D341Med (cell line): ENCODE data around the gene MAST4.
"Not testable (repeated sequence)": the region's sequence is repeated elsewhere in the genome, so short reads cannot be mapped to it uniquely, and the experiment has no call there.

Experiments
- DNase-seq: peaks from one replicate; pipeline ENCODE4 v3.0.0; 2012; ENCODE audit warnings: low spot score

The MAST4 gene

GRCh38 chr5:67089200-67089725, 493.1 kb downstream of the MAST4 start:
- DNase-seq: no peak

DNA sequence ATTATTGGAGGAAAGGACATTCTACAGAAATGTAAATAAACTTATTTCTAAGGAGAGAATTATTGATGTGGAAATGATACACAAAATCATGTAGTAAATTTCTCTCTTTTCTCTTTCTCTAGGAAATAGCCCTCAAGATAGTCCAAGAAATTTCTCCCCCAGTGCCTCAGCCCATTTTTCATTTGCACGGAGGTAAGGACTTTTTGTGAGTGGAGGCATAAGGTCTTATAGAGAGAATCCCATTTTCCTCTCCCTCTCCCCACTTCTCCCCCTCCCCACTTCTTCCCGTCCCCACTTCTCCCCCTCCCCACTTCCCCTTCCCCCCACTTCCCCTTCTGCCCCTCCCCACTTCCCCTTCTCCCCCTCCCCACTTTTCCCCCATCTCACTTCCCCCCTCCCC, 493.8 kb downstream of the MAST4 start:
- DNase-seq: no peak

GRCh38 chr5:67090593-67090992, 494.4 kb downstream of the MAST4 start:
- DNase-seq: no peak

GRCh38 chr5:67092535-67092934, 496.3 kb downstream of the MAST4 start:
- DNase-seq: no peak

GRCh38 chr5:67093279-67093678, 497.1 kb downstream of the MAST4 start:
- DNase-seq: no peak

DNA sequence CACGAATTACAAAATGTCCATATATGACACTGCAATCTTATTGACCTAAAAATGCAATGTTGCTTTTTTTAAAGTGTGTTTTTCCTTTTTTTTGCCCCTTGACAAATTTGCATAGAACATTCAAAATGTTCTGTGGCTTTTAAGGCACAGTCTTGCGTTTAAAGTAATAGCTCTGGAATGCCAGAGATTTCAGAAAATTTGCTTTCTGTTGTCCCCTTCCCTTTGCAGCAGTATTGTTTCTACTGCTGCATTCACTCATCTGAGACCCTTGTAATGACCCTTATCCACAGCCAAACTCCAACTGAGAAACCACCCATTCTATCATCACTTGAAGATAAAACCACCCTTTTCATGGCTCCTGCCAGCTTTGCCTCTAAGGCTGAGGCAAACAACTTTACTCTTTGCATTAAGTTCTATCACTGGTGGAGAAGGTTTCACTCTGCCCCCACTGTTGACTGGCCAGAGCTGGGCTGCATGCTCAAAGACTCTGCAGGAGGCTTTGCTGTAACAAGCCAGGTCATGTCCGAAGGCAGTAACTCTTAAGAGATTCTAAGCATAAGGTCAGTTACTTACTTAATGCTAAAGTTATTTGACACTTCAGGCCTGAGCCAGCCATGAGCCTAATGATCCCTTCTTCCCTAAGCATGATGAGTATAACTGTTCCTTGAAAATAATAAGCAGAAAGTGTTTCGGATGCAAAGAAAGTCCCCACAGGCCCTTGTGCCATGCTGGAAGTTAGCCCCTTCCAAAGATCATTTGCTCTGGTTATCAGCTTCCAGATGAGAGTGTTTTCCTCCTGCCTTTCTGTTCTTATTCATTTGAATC, 498.5 kb downstream of the MAST4 start:
- DNase-seq: no peak

DNA sequence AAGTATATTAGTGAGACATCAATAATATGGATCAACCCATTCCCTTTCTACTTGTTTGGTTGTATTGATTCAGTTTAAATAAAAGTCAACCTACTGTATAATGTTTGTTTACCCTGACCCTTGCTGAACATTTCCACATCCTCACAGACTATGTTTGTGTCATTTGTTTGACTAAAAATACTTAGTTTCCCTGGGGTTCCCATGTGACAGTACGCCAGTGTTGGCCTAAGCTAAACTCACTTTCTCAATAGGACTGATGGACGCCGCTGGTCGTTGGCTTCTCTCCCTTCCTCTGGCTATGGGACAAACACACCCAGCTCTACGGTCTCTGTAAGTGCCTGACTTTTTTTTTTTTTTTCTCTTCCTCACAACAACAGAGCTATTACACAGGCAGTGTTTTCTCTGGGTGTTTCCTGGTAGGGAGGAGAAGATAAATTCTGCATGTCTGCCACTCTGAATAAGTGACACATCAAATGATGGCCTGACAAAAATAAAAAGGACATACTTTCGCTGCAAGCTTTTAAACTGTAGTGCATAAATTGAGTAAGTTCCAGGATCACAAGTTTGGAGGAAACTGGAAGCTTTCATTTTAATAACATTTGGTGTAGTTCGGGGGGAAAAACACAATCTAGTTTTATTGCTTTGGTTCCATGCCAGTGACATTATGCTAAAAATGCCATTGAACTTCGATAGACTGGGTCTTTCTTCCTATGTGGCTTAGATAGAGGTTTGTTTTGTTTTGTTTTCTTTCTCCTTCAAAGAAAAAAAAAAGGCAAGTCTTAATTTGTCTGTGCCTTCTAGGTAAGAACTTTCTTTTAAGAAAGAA, 499.4 kb downstream of the MAST4 start:
- no peak for DNase-seq

DNA sequence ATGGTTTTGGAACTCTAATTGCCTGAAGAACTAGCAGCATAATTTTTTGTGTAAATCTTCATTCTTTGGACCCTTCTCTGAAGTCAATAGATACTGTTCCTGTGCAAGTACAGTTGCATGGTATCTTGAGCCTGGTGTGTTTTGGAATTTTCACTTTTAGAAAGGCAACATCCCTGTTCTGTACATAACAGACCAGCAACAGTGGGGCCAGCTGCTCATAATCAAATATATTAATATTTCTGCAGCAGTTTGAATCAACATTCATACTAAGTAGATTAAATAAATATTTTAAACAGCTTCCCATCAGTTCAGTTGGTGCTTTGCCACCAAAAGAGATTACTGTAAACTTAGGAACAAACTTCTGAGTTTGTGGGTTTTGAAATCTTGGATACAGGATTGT, 502.5 kb downstream of the MAST4 start:
- DNase-seq: no peak

DNA sequence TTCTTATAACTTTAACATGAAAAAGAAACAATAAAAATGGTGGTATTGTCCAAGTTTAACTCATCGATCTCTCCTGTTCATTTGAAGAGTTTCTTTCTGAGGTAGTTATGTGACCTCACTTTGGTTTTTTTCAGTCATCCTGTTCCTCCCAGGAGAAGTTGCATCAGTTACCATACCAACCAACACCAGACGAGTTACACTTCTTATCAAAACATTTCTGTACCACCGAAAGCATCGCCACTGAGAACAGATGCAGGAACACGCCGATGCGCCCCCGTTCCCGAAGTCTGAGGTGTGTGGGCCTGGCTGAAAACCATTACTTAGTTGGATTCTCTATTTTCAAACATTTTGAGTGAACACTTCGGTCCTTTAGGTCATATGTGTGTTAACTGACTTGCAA, 504.1 kb downstream of the MAST4 start:
- no peak for DNase-seq

GRCh38 chr5:67102708-67103107, 506.5 kb downstream of the MAST4 start:
- DNase-seq: no peak

DNA sequence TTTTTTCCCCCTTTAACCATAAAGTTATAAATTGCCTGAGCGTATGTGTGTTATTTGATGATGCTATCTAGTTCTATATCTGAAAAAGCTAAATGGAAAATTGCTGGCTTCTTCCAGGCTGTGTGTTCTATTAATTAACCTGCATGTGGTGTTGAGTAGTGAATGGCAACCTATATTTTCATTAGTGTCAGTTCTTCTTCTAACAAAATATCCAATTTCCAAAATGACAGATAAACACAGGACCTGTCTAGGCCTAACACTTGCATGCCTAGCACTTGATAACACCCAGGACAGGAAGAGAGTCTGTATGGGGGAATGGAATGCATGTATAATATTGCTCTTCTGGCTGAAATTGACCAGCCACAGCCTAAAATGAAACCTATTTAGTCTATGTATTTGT, 508.7 kb downstream of the MAST4 start:
- no peak for DNase-seq

- no peak for DNase-seq
Measured at GRCh38 chr5:67105270-67105669, 509.1 kb downstream of the MAST4 start.

- DNase-seq: no peak
Measured at GRCh38 chr5:67106626-67107342, 510.6 kb downstream of the MAST4 start.

DNA sequence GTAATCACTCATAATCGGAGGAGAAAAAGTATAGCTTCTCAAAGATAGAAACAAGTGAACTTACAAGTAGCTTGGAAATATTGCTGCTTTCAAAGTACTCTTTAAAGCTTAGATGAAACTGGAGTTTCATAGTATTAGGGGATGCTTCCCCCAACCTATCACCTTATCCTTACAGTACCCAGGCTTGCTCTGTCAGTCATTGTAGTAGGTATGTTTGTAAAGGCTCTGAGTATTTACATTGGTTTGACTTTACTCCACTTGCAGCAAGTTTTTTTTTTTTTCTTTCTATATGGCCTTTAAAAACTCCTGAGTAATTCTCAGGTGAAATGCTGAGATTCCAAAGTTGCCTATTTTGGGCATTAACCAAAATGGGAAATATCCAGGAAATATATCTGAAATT, 515.6 kb downstream of the MAST4 start:
- DNase-seq: no peak

GRCh38 chr5:67115246-67115645, 519.1 kb downstream of the MAST4 start:
- no peak for DNase-seq

GRCh38 chr5:67115817-67116216, 519.6 kb downstream of the MAST4 start:
- no peak for DNase-seq

GRCh38 chr5:67118050-67118620, 521.9 kb downstream of the MAST4 start:
- no peak for DNase-seq

- DNase-seq: no peak
Measured at GRCh38 chr5:67119010-67119409, 522.8 kb downstream of the MAST4 start.

- DNase-seq: no peak
Measured at GRCh38 chr5:67120032-67120431, 523.8 kb downstream of the MAST4 start.

DNA sequence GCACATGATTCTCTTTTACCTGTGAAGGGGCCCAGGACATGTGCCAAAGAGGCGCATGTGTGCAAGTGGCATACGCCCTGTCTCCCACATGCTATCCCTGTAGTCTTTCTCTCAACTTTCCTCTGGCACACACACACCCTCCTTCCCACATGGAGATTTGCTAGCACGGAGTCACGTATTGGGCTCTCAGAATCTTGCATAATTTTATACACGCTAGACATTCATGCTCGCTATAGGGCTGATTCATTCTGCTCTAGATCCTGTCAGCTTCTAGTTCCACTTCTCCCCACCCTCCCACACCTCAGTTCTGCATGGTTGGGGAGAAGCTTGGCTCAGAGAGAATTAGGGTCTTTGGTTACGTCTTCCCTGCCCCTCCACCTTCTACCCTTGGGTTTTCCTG, 527.6 kb downstream of the MAST4 start:
- no peak for DNase-seq

DNA sequence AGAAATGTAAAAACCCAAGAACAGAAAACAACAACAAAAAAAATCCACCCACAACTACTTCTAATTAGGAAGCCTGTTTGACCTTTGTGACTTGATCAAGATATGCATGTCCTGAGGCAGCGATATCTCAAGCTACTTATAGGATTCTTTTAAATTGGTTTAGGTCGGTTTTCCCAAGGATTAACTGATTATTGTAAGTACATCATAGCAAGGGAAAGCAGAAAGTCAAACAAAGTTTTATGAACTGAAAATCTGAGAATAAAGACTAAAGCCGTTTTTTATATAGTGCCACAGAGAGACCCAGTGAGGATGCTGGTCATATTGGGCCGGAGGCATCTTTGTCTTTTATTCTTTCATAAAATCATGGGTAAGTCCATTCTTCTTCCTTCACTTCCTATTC, 528.4 kb downstream of the MAST4 start:
- DNase-seq: no peak

GRCh38 chr5:67127347-67127895, 531.2 kb downstream of the MAST4 start:
- DNase-seq: not testable (repeated sequence)
